GM20000 (cell line): ENCODE data around the gene IDE.

Experiments used
- DNase-seq: peaks from one replicate; pipeline ENCODE4 v3.0.0; 2012; ENCODE audit warnings: low spot score
- CTCF ChIP-seq: IDR thresholded peaks from 2 replicates; pipeline ENCODE4 v1.5.1; 2012; ENCODE audit warnings: mild to moderate bottlenecking, control low read depth; ENCODE audit errors: extremely low read depth, missing control alignments

Gene IDE

GRCh38 chr10:92418221-92418620 is 155.7 kb downstream of the IDE start:
- no peak for DNase-seq
- no peak for TF ChIP-seq CTCF

GRCh38 chr10:92413519-92413918 is 160.4 kb downstream of the IDE start:
- no peak for TF ChIP-seq CTCF
- DNase-seq: no peak

GRCh38 chr10:92413011-92413410 is 160.9 kb downstream of the IDE start:
- no peak for DNase-seq
- no peak for TF ChIP-seq CTCF

- no peak for DNase-seq
- TF ChIP-seq CTCF: no peak
These were observed 162.5 kb downstream of the IDE start for GRCh38 chr10:92411406-92411805.

GRCh38 chr10:92410501-92410900 is 163.4 kb downstream of the IDE start:
- TF ChIP-seq CTCF: no peak
- DNase-seq: no peak

- no peak for TF ChIP-seq CTCF
- DNase-seq: no peak
These were observed 165.9 kb downstream of the IDE start for GRCh38 chr10:92408017-92408361.

- TF ChIP-seq CTCF: no peak
- no peak for DNase-seq
These were observed 166.4 kb downstream of the IDE start for GRCh38 chr10:92407305-92408016.
